Measurements from ENCODE around the gene HEXA. TPM values are rescaled to one million over a fixed set of nuclear protein-coding genes. Genes with fewer than 3 reads are reported as not detected.
"Not testable (repeated sequence)": the region's sequence is repeated elsewhere in the genome, so short reads cannot be mapped to it uniquely, and the experiment has no call there.

The HEXA gene
- total and polyA plus RNA-seq, 2 donors from 2014 or later: 138 to 199 TPM

GRCh38 chr15:72402726-72403125 is 26.9 kb upstream of the HEXA start:
- DNase-seq (no peak), FAIRE-seq (no peak)
- intact Hi-C loops (cut with DNase I): no loop called here
- no peaks in the 10 kb centered on the region for H3K4me1 ChIP-seq (ENCODE audit: control insufficient read depth in 2 of 3, insufficient read depth in 2 of 3, low read depth in 1 of 3, low read length in 3 of 3)
- H3K36me3 ChIP-seq (ENCODE audit: control insufficient read depth in 2 of 3, insufficient read depth in 3 of 3, low read length in 3 of 3): no peaks in the 10 kb centered on the region
- TF ChIP-seq CTCF (IDR thresholded peaks at IDR 0.05; ENCODE audit: borderline replicate concordance, extremely low read depth, insufficient read depth): no peak
- H3K4me3 ChIP-seq (ENCODE audit: low read length in 3 of 3): no peak overlapping the region
- no peak overlapping the region for H3K9ac ChIP-seq (ENCODE audit: low read length in 3 of 3)
- H3K27ac ChIP-seq (ENCODE audit: low read depth in 2 of 2, low read length in 2 of 2): no peak overlapping the region
- no peaks in the 10 kb centered on the region for H3K27me3 ChIP-seq (ENCODE audit: control insufficient read depth, insufficient read depth, low read length)
- H3K9me3 ChIP-seq (ENCODE audit: control insufficient read depth in 2 of 3, insufficient read depth in 1 of 3, low read length in 3 of 3): no peaks in the 10 kb centered on the region

- no peak for DNase-seq
- no peaks in the 10 kb centered on the region for H3K36me3 ChIP-seq (ENCODE audit: control insufficient read depth in 2 of 3, insufficient read depth in 3 of 3, low read length in 3 of 3)
- TF ChIP-seq CTCF (IDR thresholded peaks at IDR 0.05; ENCODE audit: borderline replicate concordance, extremely low read depth, insufficient read depth): no peak
- no peaks in the 10 kb centered on the region for H3K4me1 ChIP-seq (ENCODE audit: control insufficient read depth in 2 of 3, insufficient read depth in 2 of 3, low read depth in 1 of 3, low read length in 3 of 3)
- no peaks in the 10 kb centered on the region for H3K27me3 ChIP-seq (ENCODE audit: control insufficient read depth, insufficient read depth, low read length)
- no peak overlapping the region for H3K9ac ChIP-seq (ENCODE audit: low read length in 3 of 3)
- no peak overlapping the region for H3K4me3 ChIP-seq (ENCODE audit: low read length in 3 of 3)
- no peak for FAIRE-seq
- intact Hi-C loops (cut with DNase I): no loop called here
- no peaks in the 10 kb centered on the region for H3K9me3 ChIP-seq (ENCODE audit: control insufficient read depth in 2 of 3, insufficient read depth in 1 of 3, low read length in 3 of 3)
- no peak overlapping the region for H3K27ac ChIP-seq (ENCODE audit: low read depth in 2 of 2, low read length in 2 of 2)
Observed at GRCh38 chr15:72398648-72399047, 22.8 kb upstream of the HEXA start.

- intact Hi-C loops (cut with DNase I): no loop called here
- no peaks in the 10 kb centered on the region for H3K4me1 ChIP-seq (ENCODE audit: control insufficient read depth in 2 of 3, insufficient read depth in 2 of 3, low read depth in 1 of 3, low read length in 3 of 3)
- FAIRE-seq: no peak
Observed at GRCh38 chr15:72397796-72398588, 22.2 kb upstream of the HEXA start, which contains the start of gene TMEM202. Gene TMEM202, plus strand, starts transcription at chr15:72398305. Its CDS starts 22 bp downstream, at chr15:72398327.

GRCh38 chr15:72396331-72396730 is 20.5 kb upstream of the HEXA start:
- H3K4me1 ChIP-seq (ENCODE audit: control insufficient read depth in 2 of 3, insufficient read depth in 2 of 3, low read depth in 1 of 3, low read length in 3 of 3); H3K27me3 ChIP-seq (ENCODE audit: control insufficient read depth, insufficient read depth, low read length); H3K27ac ChIP-seq (ENCODE audit: low read depth in 2 of 2, low read length in 2 of 2); DNase-seq; intact Hi-C loops (cut with DNase I); H3K9ac ChIP-seq (ENCODE audit: low read length in 3 of 3); H3K4me3 ChIP-seq (ENCODE audit: low read length in 3 of 3); FAIRE-seq; H3K9me3 ChIP-seq (ENCODE audit: control insufficient read depth in 2 of 3, insufficient read depth in 1 of 3, low read length in 3 of 3); H3K36me3 ChIP-seq (ENCODE audit: control insufficient read depth in 2 of 3, insufficient read depth in 3 of 3, low read length in 3 of 3): not testable (repeated sequence)

More at GRCh38 chr15:72397796-72398588, 22.2 kb upstream of the HEXA start, which contains the start of gene TMEM202:
- Histone ChIP-seq H3K9ac (ENCODE audit: low read length in 3 of 3) (no peak within 1 kb of the TSS), H3K4me3 (ENCODE audit: low read length in 3 of 3) (no peak within 1 kb of the TSS), H3K36me3 (ENCODE audit: control insufficient read depth in 2 of 3, insufficient read depth in 3 of 3, low read length in 3 of 3) (no peaks in the 10 kb centered on the region), H3K27me3 (ENCODE audit: control insufficient read depth, insufficient read depth, low read length) (no peaks in the 10 kb centered on the region), H3K27ac (ENCODE audit: low read depth in 2 of 2, low read length in 2 of 2) (no peak within 1 kb of the TSS), H3K9me3 (ENCODE audit: control insufficient read depth in 2 of 3, insufficient read depth in 1 of 3, low read length in 3 of 3) (no peaks in the 10 kb centered on the region)
- no peak for DNase-seq
- no peak for TF ChIP-seq CTCF (IDR thresholded peaks at IDR 0.05; ENCODE audit: borderline replicate concordance, extremely low read depth, insufficient read depth)

Data from kidney (tissue), 14 donors.